CD14-positive monocyte (primary cell): ENCODE data around the gene SLC38A1. TPM values are rescaled to one million over a fixed set of nuclear protein-coding genes. Genes with fewer than 3 reads are reported as not detected.
A peak's percentile ranks its signal among the peaks of the same experiment; 100 is the strongest.

Source experiments
- DNase-seq, 3 donors: peaks; one replicate each; pipeline ENCODE4 v3.0.0-alpha.2; 2011 to 2022
- H2AFZ ChIP-seq: 2 replicates; pipeline ENCODE4 v1.6.0; 2012; ENCODE audit warnings: mild to moderate bottlenecking, low read depth, low read length, inconsistent platforms; ENCODE audit not compliant: insufficient read depth, poor library complexity, severe bottlenecking
- H3K27ac ChIP-seq, 2 donors: 1 replicate in 1 of 2; 2 replicates in 1 of 2; pipeline ENCODE4 v1.5.1; 2012 to 2013; ENCODE audit warnings: low read length in 2 of 2, control low read depth in 1 of 2, inconsistent platforms in 1 of 2, low read depth in 1 of 2, mild to moderate bottlenecking in 1 of 2
- H3K27me3 ChIP-seq, 2 donors: one replicate each; pipeline versions ENCODE4 v1.6.0 to v1.6.1; 2011 to 2013; ENCODE audit warnings: low read length in 2 of 2; ENCODE audit not compliant: control insufficient read depth in 2 of 2, insufficient read depth in 2 of 2
- H3K36me3 ChIP-seq, 2 donors: replicated peaks in 1 of 2; 1 replicate in 1 of 2; 2 replicates in 1 of 2; pipeline versions ENCODE4 v1.5.1 to v1.6.1; 2012 to 2013; ENCODE audit warnings: low read length in 2 of 2, control low read depth in 1 of 2, inconsistent platforms in 1 of 2, mild to moderate bottlenecking in 1 of 2; ENCODE audit not compliant: insufficient read depth in 2 of 2, control insufficient read depth in 1 of 2
- H3K4me1 ChIP-seq, 2 donors: 1 replicate in 1 of 2; 2 replicates in 1 of 2; pipeline versions ENCODE4 v1.5.1 to v1.6.1; 2012 to 2013; ENCODE audit warnings: low read length in 2 of 2, control low read depth in 1 of 2, inconsistent platforms in 1 of 2, mild to moderate bottlenecking in 1 of 2, moderate library complexity in 1 of 2; ENCODE audit not compliant: insufficient read depth in 2 of 2, control insufficient read depth in 1 of 2
- H3K4me2 ChIP-seq: replicated peaks from 2 replicates; pipeline ENCODE3; 2012; ENCODE audit warnings: low read length, moderate library complexity, mild to moderate bottlenecking; ENCODE audit not compliant: poor library complexity, severe bottlenecking; ENCODE audit errors: extremely low read depth
- H3K4me3 ChIP-seq, 3 experiments: fragments of 200-600 bp in 1 of 3; sonication (generic) in 1 of 3; replicated peaks in 1 of 3; 1 replicate in 2 of 3; 2 replicates in 1 of 3; pipeline ENCODE4 v1.5.1; 2011 to 2013; ENCODE audit warnings: low read length in 3 of 3, mild to moderate bottlenecking in 3 of 3, control low read depth in 2 of 3, low read depth in 2 of 3, inconsistent platforms in 1 of 3, moderate library complexity in 1 of 3
- H3K79me2 ChIP-seq: 2 replicates; pipeline ENCODE4 v1.6.0; 2012; ENCODE audit warnings: mild to moderate bottlenecking, control low read depth, inconsistent platforms, low read length, moderate library complexity; ENCODE audit not compliant: insufficient read depth
- H3K9ac ChIP-seq: 2 replicates; pipeline ENCODE4 v1.6.0; 2017; ENCODE audit warnings: low read length, mild to moderate bottlenecking; ENCODE audit not compliant: insufficient read depth, poor library complexity, severe bottlenecking
- H3K9me3 ChIP-seq, 2 donors: replicated peaks in 1 of 2; 1 replicate in 1 of 2; 2 replicates in 1 of 2; pipeline versions ENCODE4 v1.5.1 to v1.6.1; 2012 to 2013; ENCODE audit warnings: low read length in 2 of 2, control low read depth in 1 of 2; ENCODE audit not compliant: control insufficient read depth in 1 of 2, insufficient read depth in 1 of 2
- H4K20me1 ChIP-seq: 2 replicates; pipeline ENCODE4 v1.6.0; 2012; ENCODE audit warnings: mild to moderate bottlenecking, low read length, control low read depth, moderate library complexity; ENCODE audit not compliant: insufficient read depth
- H3K27ac Mint-ChIP-seq, 7 donors: one replicate each; pipeline ENCODE4 v1.8.0; 2020; ENCODE audit warnings: mild to moderate bottlenecking in 7 of 7, mixed read lengths in 7 of 7, moderate library complexity in 6 of 7, inconsistent platforms in 2 of 7
- H3K27me3 Mint-ChIP-seq, 3 donors: one replicate each; pipeline ENCODE4 v1.8.0; 2021 to 2022; ENCODE audit warnings: low read depth in 3 of 3, mild to moderate bottlenecking in 3 of 3, mixed read lengths in 3 of 3, moderate library complexity in 3 of 3, inconsistent platforms in 1 of 3
- H3K36me3 Mint-ChIP-seq, 2 donors: one replicate each; pipeline ENCODE4 v1.8.0; 2020; ENCODE audit warnings: mixed read lengths in 2 of 2, inconsistent platforms in 1 of 2, mild to moderate bottlenecking in 1 of 2
- H3K4me1 Mint-ChIP-seq: one replicate; pipeline ENCODE4 v1.8.0; 2020; ENCODE audit warnings: mild to moderate bottlenecking, mixed read lengths
- H3K4me3 Mint-ChIP-seq, 2 donors: one replicate each; pipeline ENCODE4 v1.8.0; 2020; ENCODE audit warnings: mild to moderate bottlenecking in 2 of 2, mixed read lengths in 2 of 2, moderate library complexity in 1 of 2
- H3K9me3 Mint-ChIP-seq, 7 donors: one replicate each; pipeline ENCODE4 v1.8.0; 2020 to 2022; ENCODE audit warnings: mixed read lengths in 7 of 7, mild to moderate bottlenecking in 6 of 7, moderate library complexity in 6 of 7, inconsistent platforms in 2 of 7
- WGBS: methylation state at CpG from one replicate; pipeline ENCODE4 v1.1.5; 2013; ENCODE audit warnings: missing lambda C conversion rate; ENCODE audit not compliant: insufficient coverage; 5-methylcytosine and 5-hydroxymethylcytosine counted together
- intact Hi-C, 2 donors: fragments of 100-400 bp; cut with micrococcal nuclease; formaldehyde crosslinking; loops; one replicate each; pipeline versions ENCODE4 v1.15.0 to v1.15.1; 2023
- polyA plus RNA-seq, 3 donors: library from polyadenylated mRNA; depleted of rRNA in 1 of 3; unstranded in 2 of 3; stranded (reverse) in 1 of 3; fragments of 300-500 nt in 2 of 3; fragments of >200 nt in 1 of 3; fragmentation: Illumina TruSeq in 2 of 3; gene quantifications; 1 replicate in 2 of 3; 2 replicates in 1 of 3; pipeline ENCODE4 v1.2.3, GENCODE V29; 2012 to 2021
- TF ChIP-seq, protein P1 (sequence below): fragments of 200-600 bp; IDR thresholded peaks from one replicate; pipeline ENCODE4 v1.8.0; 2022; ENCODE audit warnings: antibody characterized with exemption, mild to moderate bottlenecking

Gene SLC38A1
- polyA plus RNA-seq, 3 donors: 0.92 to 1.9 (median 1.6) TPM

DNA sequence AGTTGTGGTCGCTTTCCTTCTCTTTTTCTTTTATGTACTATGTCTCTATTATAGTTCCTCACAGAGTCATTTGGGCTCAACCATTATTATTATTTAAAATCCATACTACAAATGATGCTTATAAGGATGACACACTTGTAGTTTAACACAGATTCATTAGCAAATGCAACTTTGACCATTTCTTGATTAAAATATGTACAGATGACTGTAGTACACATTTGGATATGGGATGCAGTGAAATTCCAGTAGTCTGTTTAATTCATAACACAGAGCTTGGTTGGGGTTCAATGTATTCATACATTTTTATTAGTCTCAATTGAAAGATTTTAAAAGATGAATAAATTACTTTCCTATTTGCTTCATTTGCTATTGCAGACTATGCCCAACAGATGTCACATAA lies 30.0 kb downstream of the SLC38A1 start:
- no peak overlapping the region for H3K27ac ChIP-seq
- peaks cover 34% of the 10 kb centered on the region for H3K4me1 Mint-ChIP-seq
- peaks cover 19 to 23% of the 10 kb centered on the region in 2 donors for H3K4me1 ChIP-seq
- intact Hi-C loops: no loop called here
- TF ChIP-seq, protein P1, sequence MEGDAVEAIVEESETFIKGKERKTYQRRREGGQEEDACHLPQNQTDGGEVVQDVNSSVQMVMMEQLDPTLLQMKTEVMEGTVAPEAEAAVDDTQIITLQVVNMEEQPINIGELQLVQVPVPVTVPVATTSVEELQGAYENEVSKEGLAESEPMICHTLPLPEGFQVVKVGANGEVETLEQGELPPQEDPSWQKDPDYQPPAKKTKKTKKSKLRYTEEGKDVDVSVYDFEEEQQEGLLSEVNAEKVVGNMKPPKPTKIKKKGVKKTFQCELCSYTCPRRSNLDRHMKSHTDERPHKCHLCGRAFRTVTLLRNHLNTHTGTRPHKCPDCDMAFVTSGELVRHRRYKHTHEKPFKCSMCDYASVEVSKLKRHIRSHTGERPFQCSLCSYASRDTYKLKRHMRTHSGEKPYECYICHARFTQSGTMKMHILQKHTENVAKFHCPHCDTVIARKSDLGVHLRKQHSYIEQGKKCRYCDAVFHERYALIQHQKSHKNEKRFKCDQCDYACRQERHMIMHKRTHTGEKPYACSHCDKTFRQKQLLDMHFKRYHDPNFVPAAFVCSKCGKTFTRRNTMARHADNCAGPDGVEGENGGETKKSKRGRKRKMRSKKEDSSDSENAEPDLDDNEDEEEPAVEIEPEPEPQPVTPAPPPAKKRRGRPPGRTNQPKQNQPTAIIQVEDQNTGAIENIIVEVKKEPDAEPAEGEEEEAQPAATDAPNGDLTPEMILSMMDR: no peak
- H4K20me1 ChIP-seq: no peaks in the 10 kb centered on the region
- no CpG with 5 or more reads among the region's 1 CpG for WGBS
- no peak overlapping the region for H2AFZ ChIP-seq
- no peak for DNase-seq
- no peak overlapping the region for H3K9ac ChIP-seq
- no peaks in the 10 kb centered on the region for H3K79me2 ChIP-seq
- H3K4me3 Mint-ChIP-seq: no peak overlapping the region
- no peaks in the 10 kb centered on the region for H3K9me3 ChIP-seq
- H3K4me2 ChIP-seq: no peak overlapping the region
- H3K27me3 Mint-ChIP-seq: no peaks in the 10 kb centered on the region
- no peaks in the 10 kb centered on the region for H3K36me3 ChIP-seq
- no peaks in the 10 kb centered on the region for H3K27me3 ChIP-seq
- peaks cover 3 to 4% of the 10 kb centered on the region in 2 donors for H3K36me3 Mint-ChIP-seq
- H3K27ac Mint-ChIP-seq: no peak overlapping the region
- no peak overlapping the region for H3K4me3 ChIP-seq
- peaks cover 0 to 3% (median 0%) of the 10 kb centered on the region in 7 donors for H3K9me3 Mint-ChIP-seq

DNA sequence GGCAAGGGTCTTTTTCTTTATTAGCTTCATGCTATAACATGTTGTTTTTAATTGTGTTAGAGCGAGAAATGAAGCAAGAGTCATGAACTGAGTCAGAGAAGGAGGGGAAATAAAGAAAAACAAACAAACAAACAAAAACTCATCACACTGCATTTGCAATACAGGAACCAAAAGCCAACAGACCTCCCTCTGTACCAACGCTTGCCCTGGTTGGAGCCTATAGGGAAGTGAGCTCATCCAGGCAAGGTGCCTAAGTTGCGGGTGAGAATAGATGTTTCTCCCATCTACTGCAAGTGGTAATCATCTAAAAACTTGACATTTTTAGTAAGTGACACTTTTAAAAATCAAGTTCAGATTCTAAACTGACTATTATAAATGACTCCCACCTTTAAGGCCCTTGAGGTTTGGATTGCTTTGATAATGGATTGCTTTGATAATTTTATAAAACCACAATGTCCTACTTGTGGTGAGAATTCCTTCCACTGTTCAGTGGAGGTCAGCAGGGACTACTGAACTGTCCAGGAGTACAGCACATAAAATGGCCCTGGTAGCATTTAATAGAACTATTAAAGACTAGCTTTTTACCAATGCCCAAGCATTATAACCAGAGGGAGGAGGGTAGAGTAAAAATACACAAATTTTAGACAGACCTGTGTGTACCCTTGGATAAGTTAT lies 31.3 kb downstream of the SLC38A1 start:
- intact Hi-C loops: no loop called here
- Histone ChIP-seq H3K36me3 (no peaks in the 10 kb centered on the region), H3K27ac (no peak overlapping the region), H3K79me2 (no peaks in the 10 kb centered on the region), H3K9ac (no peak overlapping the region), H3K27me3 (no peaks in the 10 kb centered on the region), H3K4me3 (no peak overlapping the region), H3K9me3 (no peaks in the 10 kb centered on the region), H4K20me1 (no peaks in the 10 kb centered on the region), H3K4me2 (no peak overlapping the region), H2AFZ (no peak overlapping the region), H3K4me1 (peaks cover 22 to 23% of the 10 kb centered on the region in 2 donors)
- peak; percentile 71 to 79 (median 76) for DNase-seq
- H3K36me3 Mint-ChIP-seq: peaks cover 3 to 4% of the 10 kb centered on the region in 2 donors
- H3K4me3 Mint-ChIP-seq: no peak overlapping the region
- peaks cover 39% of the 10 kb centered on the region for H3K4me1 Mint-ChIP-seq
- H3K27ac Mint-ChIP-seq: no peak overlapping the region
- H3K9me3 Mint-ChIP-seq: no peaks in the 10 kb centered on the region
- no peaks in the 10 kb centered on the region for H3K27me3 Mint-ChIP-seq
- TF ChIP-seq, protein P1: no peak
- no CpG with 5 or more reads among the region's 3 CpGs for WGBS
